Tibial nerve (tissue), 4 donors: ENCODE data around the gene TOMM22. TPM values are rescaled to one million over a fixed set of nuclear protein-coding genes. Genes with fewer than 3 reads are reported as not detected.
A peak's percentile ranks its signal among the peaks of the same experiment; 100 is the strongest.

ENCODE experiments used
- DNase-seq, 2 donors: peaks; one replicate each; pipeline ENCODE4 v3.0.0-alpha.2; 2019; ENCODE audit warnings: low spot score in 2 of 2
- H3K27ac ChIP-seq, 4 donors: fragments of 200-600 bp; sonication (generic) in 3 of 4; one replicate each; pipeline ENCODE4 v1.5.1; 2017 to 2019; ENCODE audit warnings: mild to moderate bottlenecking in 1 of 4
- H3K27me3 ChIP-seq, 2 donors: fragments of 200-600 bp; sonication (generic) in 1 of 2; one replicate each; pipeline versions ENCODE4 v1.5.1 to v1.6.0; 2017 to 2019
- H3K36me3 ChIP-seq, 3 donors: fragments of 200-600 bp; sonication (generic); one replicate each; pipeline ENCODE4 v1.5.1; 2018 to 2019
- H3K4me1 ChIP-seq, 4 donors: fragments of 200-600 bp; sonication (generic) in 3 of 4; one replicate each; pipeline ENCODE4 v1.5.1; 2017 to 2019
- H3K4me3 ChIP-seq, 4 donors: fragments of 200-600 bp; sonication (generic) in 3 of 4; one replicate each; pipeline ENCODE4 v1.5.1; 2017 to 2019; ENCODE audit warnings: mild to moderate bottlenecking in 1 of 4, moderate library complexity in 1 of 4
- H3K9me3 ChIP-seq, 4 donors: fragments of 200-600 bp; sonication (generic) in 3 of 4; one replicate each; pipeline ENCODE4 v1.5.1; 2017 to 2019
- EP300 ChIP-seq, 2 donors: sonication (generic); formaldehyde crosslinking; IDR thresholded peaks; one replicate each; pipeline ENCODE4 v1.6.1; 2017; ENCODE audit warnings: antibody characterized with exemption in 2 of 2, mild to moderate bottlenecking in 1 of 2
- POLR2A ChIP-seq, 2 donors: fragments of 450-650 bp; IDR thresholded peaks; one replicate each; pipeline ENCODE4 v1.6.1; 2017; ENCODE audit warnings: antibody characterized with exemption in 2 of 2, mild to moderate bottlenecking in 2 of 2, moderate library complexity in 2 of 2
- WGBS, 2 donors: methylation state at CpG; one replicate each; pipeline ENCODE4 v1.1.5; 2018; 5-methylcytosine and 5-hydroxymethylcytosine counted together
- total RNA-seq, 4 donors: library from RNA; depleted of rRNA; stranded (reverse); fragments of >200 nt; gene quantifications; one replicate each; pipeline ENCODE4 v1.1.0, GENCODE V29; 2016
- TF ChIP-seq, protein P1 (sequence below), 5 experiments: fragments of 200-600 bp in 3 of 5; fragments of 450-650 bp in 2 of 5; sonication (generic) in 3 of 5; IDR thresholded peaks; one replicate each; pipeline ENCODE4 v1.5.1; 2016 to 2019; ENCODE audit warnings: antibody characterized with exemption in 5 of 5, mild to moderate bottlenecking in 3 of 5, moderate library complexity in 2 of 5

TOMM22 gene
- total RNA-seq, 4 donors from 2014 or later: 23.1 to 28.5 (median 27.1) TPM

DNA sequence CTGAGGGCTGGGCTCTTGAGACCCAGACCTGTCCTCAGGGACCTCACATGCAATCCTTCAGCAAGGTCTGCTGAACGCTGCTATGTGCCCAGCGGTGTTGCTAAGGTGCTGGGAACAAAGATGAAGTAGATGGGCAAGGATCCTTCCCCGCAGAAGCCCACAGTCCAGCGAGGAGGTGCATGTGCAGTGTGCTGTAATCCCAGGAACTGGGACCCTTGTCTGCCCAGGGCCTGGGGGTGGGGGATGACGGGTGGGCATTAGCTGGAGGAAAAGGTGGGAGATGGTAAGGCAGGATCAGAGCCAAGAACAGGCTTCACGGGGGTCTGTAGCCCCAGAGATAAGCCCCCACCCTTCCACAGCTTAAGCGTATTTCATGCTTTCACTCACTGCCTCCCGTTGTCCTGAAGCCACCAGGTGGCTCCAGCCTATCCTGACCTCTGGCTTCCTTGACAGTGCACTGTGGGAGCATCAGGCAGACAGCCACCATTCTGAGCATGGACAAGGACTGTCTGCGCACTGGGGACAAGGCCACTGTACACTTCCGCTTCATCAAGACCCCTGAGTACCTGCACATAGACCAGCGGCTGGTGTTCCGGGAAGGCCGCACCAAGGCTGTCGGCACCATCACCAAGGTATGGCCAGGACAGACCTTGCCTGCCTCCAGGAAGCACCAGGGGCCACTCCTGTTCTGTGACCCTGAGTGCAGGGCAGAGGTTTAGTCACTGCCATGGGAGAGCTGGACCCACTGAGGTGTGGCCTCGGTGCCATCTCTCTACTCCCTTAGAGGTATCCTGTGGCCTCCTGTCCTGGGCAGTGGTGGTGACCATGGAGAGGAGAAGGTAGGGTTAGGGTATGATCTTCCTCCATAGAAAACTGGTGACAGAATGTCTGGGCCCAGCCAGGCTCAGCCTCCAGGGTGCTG lies 46.0 kb downstream of the TOMM22 start:
- DNase-seq: no peak
- WGBS, 2 donors: 93 to 95% methylated on average over 14 to 15 of the region's 15 CpGs
- no peak overlapping the region for H3K4me3 ChIP-seq

DNA sequence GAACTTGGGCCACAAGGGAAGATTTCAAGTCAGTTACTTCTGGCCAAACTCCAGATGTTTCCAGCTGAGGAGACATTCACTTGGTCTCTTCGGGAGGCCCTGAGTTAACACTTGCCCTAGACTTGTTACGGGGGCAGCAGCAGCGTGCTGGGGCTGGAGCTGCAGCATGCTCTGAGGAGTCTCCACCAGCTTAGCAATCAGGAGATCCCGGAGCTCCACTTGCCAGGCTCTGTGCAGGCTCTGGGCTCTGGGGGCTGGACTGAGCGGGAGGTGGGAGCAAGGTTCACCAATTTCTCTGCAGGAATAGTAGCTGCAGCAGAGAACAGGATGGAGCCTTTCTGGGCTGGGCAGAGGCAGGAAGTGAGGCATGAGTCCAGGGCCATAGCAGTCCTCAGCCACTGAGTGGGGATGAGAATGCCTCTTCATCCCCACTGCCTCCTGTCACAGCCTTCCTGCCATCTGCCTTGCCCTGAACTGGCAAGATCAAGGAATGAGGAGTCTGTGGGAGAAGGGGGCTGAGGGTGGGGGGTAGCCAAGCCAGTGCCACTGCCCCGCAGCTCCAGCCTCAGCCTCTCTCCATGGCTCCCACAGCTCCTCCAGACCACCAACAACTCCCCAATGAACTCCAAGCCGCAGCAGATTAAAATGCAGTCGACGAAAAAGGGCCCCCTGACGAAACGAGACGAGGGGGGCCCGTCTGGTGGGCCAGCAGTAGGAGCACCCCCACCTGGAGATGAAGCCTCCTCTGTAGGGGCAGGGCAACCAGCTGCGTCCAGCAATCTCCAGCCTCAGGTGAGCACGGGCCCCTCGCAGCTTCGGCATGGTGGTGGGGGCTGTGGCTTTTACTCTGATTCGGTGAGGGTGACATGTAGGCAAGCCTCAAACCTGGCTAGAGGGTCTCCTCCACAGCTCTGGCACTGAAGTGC lies 47.4 kb downstream of the TOMM22 start:
- Histone ChIP-seq H3K27me3 (no peaks in the 10 kb centered on the region), H3K4me3 (no peak overlapping the region), H3K9me3 (no peaks in the 10 kb centered on the region), H3K36me3 (peaks cover 18 to 91% (median 49%) of the 10 kb centered on the region in 3 donors), H3K27ac (peak overlapping the region in 1 of 4 donors; percentile 50), H3K4me1 (peaks cover 0 to 29% (median 11%) of the 10 kb centered on the region in 4 donors)
- TF ChIP-seq, protein P1, sequence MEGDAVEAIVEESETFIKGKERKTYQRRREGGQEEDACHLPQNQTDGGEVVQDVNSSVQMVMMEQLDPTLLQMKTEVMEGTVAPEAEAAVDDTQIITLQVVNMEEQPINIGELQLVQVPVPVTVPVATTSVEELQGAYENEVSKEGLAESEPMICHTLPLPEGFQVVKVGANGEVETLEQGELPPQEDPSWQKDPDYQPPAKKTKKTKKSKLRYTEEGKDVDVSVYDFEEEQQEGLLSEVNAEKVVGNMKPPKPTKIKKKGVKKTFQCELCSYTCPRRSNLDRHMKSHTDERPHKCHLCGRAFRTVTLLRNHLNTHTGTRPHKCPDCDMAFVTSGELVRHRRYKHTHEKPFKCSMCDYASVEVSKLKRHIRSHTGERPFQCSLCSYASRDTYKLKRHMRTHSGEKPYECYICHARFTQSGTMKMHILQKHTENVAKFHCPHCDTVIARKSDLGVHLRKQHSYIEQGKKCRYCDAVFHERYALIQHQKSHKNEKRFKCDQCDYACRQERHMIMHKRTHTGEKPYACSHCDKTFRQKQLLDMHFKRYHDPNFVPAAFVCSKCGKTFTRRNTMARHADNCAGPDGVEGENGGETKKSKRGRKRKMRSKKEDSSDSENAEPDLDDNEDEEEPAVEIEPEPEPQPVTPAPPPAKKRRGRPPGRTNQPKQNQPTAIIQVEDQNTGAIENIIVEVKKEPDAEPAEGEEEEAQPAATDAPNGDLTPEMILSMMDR (IDR thresholded peaks at IDR 0.05): no peak
- no peak for TF ChIP-seq EP300 (IDR thresholded peaks at IDR 0.05)
- no peak for TF ChIP-seq POLR2A (IDR thresholded peaks at IDR 0.05)
- DNase-seq: no peak
- WGBS, 2 donors: 80 to 81% methylated on average over 17 to 18 of the region's 18 CpGs

More for the DNA sequence above, 46.0 kb downstream of the TOMM22 start:
- no peaks in the 10 kb centered on the region for H3K9me3 ChIP-seq
- no peak overlapping the region for H3K27ac ChIP-seq
- TF ChIP-seq EP300 (IDR thresholded peaks at IDR 0.05): no peak
- TF ChIP-seq, protein P1 (IDR thresholded peaks at IDR 0.05): no peak
- TF ChIP-seq POLR2A (IDR thresholded peaks at IDR 0.05): no peak
- H3K27me3 ChIP-seq: no peaks in the 10 kb centered on the region
- H3K4me1 ChIP-seq: peaks cover 0 to 16% (median under 1%) of the 10 kb centered on the region in 4 donors
- H3K36me3 ChIP-seq: peaks cover 18 to 99% (median 60%) of the 10 kb centered on the region in 3 donors

DNA sequence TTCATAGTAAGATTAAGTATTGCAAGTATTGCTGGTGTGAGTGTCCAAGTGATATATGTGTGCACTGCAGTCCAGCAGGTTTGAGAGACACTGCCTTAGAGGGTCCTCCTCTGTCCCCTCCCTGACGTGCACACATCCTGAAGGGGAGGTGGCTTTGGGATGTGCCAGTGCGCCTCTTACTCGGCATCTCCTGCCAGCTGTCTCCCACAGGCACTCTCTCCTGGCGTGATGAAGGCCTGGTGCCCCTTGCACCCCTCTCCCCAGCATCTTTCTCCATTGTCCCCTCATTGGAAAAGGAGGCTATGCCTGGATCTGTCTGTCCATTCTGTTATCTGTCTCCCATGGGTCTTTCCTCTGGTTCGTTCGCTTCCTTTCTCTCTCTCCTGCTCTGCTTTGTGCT lies 48.2 kb downstream of the TOMM22 start:
- 87 to 89% methylated on average over 6 of the region's 6 CpGs for WGBS, 2 donors
- TF ChIP-seq, protein P1 (IDR thresholded peaks at IDR 0.05): no peak
- TF ChIP-seq EP300 (IDR thresholded peaks at IDR 0.05) (no peak), POLR2A (IDR thresholded peaks at IDR 0.05) (no peak)
- H3K4me1 ChIP-seq: peaks cover 0 to 37% (median 15%) of the 10 kb centered on the region in 4 donors
- peaks cover 21 to 91% (median 41%) of the 10 kb centered on the region in 3 donors for H3K36me3 ChIP-seq
- DNase-seq: no peak
- no peak overlapping the region for H3K4me3 ChIP-seq
- H3K9me3 ChIP-seq: no peaks in the 10 kb centered on the region
- H3K27me3 ChIP-seq: no peaks in the 10 kb centered on the region
- no peak overlapping the region for H3K27ac ChIP-seq

DNA sequence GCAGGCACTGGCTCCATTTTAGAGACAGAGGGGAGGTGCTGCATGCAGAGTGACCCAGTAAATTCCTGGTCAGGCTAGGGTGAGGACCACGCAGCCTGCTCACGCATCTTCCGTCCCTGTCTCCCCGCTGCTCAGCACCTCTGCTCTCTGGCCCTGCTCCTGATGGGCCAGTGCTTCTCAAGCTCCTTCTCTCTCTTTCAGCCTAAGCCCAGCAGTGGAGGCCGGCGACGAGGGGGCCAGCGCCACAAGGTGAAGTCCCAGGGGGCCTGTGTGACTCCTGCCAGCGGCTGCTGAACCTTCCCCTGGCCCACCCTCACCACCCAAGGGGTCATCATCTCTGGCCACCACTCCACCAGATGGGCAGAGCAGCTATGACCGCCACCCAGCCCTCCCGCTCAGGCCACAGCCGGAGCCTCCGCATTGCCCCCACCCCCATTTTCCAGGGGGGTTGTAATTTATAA lies 48.7 kb downstream of the TOMM22 start:
- Histone ChIP-seq H3K27ac (no peak overlapping the region), H3K4me3 (no peak overlapping the region), H3K36me3 (peaks cover 21 to 91% (median 36%) of the 10 kb centered on the region in 3 donors), H3K27me3 (no peaks in the 10 kb centered on the region), H3K4me1 (peaks cover 0 to 42% (median 15%) of the 10 kb centered on the region in 4 donors), H3K9me3 (no peaks in the 10 kb centered on the region)
- DNase-seq: no peak
- TF ChIP-seq EP300 (IDR thresholded peaks at IDR 0.05) (no peak), POLR2A (IDR thresholded peaks at IDR 0.05) (no peak)
- TF ChIP-seq, protein P1 (IDR thresholded peaks at IDR 0.05): no peak
- 86 to 89% methylated on average over 8 to 13 of the region's 13 CpGs for WGBS, 2 donors
